ENCODE measurements around the gene VMP1. TPM values are rescaled to one million over a fixed set of nuclear protein-coding genes. Genes with fewer than 3 reads are reported as not detected.
A peak's percentile ranks its signal among the peaks of the same experiment; 100 is the strongest.

Gene VMP1
- total and polyA plus RNA-seq, 7 experiments from 2014 or later = 42.0 to 370 (median 80.8) TPM

GRCh38 chr17:59767176-59767575, 59.7 kb downstream of the VMP1 start:
- Histone ChIP-seq H3K4me3 (ENCODE audit: low read length) (no peak overlapping the region), H3K27ac (ENCODE audit: low read depth, low read length) (no peak overlapping the region), H3K9me3 (ENCODE audit: control insufficient read depth in 2 of 3, low read length in 3 of 3) (no peaks in the 10 kb centered on the region), H3K36me3 (ENCODE audit: control insufficient read depth in 2 of 3, insufficient read depth in 3 of 3, low read length in 3 of 3) (peaks cover 0 to 5% (median 0%) of the 10 kb centered on the region in 3 experiments), H3K27me3 (ENCODE audit: control insufficient read depth in 2 of 2, insufficient read depth in 2 of 2, low read length in 2 of 2) (no peaks in the 10 kb centered on the region), H3K4me1 (ENCODE audit: control insufficient read depth in 2 of 2, insufficient read depth in 2 of 2, low read length in 2 of 2) (no peaks in the 10 kb centered on the region)
- H3K4me1 Mint-ChIP-seq = peaks cover 0 to 37% (median 4%) of the 10 kb centered on the region in 7 donors
- intact Hi-C loops (cut with micrococcal nuclease) = no loop called here
- ChIA-PET POLR2A (no interaction called here), CTCF (no interaction called here)
- H3K36me3 Mint-ChIP-seq = peaks cover 3 to 28% (median 19%) of the 10 kb centered on the region in 5 donors
- H3K27ac Mint-ChIP-seq = no peak overlapping the region
- H3K27me3 Mint-ChIP-seq = no peaks in the 10 kb centered on the region
- no peak overlapping the region for H3K4me3 Mint-ChIP-seq
- DNase-seq = no peak
- H3K9me3 Mint-ChIP-seq = peaks cover 0 to 5% (median 0%) of the 10 kb centered on the region in 11 donors
- no peak for ATAC-seq

DNA sequence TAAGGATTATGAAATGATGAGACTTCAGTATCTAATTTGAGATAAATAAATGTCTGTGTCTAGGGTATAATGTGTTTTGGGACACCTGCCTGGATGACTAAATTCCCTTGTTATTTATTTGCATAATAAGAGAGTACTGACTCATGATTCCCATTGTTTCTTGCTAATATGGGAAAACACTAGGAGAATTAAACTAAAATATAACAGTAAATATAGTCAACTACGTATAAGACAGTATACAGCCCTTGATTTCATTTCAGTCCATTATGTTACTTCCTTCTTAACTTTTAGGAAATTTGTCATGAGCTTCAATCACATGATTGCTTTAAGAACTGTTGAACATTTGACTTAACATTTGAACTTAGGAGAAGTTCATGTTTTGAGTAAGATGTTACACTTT, 62.4 kb downstream of the VMP1 start:
- peaks cover 0 to 20% (median 0%) of the 10 kb centered on the region in 3 experiments for H3K36me3 ChIP-seq (ENCODE audit: control insufficient read depth in 2 of 3, insufficient read depth in 3 of 3, low read length in 3 of 3)
- H3K4me1 Mint-ChIP-seq = peaks cover 0 to 28% (median 0%) of the 10 kb centered on the region in 7 donors
- H3K27me3 ChIP-seq (ENCODE audit: control insufficient read depth in 2 of 2, insufficient read depth in 2 of 2, low read length in 2 of 2) = no peaks in the 10 kb centered on the region
- CTCF ChIA-PET = no interaction called here
- intact Hi-C loops (cut with micrococcal nuclease) = no loop called here
- H3K4me3 ChIP-seq (ENCODE audit: low read length) = no peak overlapping the region
- H3K27me3 Mint-ChIP-seq = no peaks in the 10 kb centered on the region
- H3K27ac ChIP-seq (ENCODE audit: low read depth, low read length) = no peak overlapping the region
- ATAC-seq (no peak), DNase-seq (no peak)
- H3K4me3 Mint-ChIP-seq = peak overlapping the region in 1 of 10 donors; percentile 33
- H3K4me1 ChIP-seq (ENCODE audit: control insufficient read depth in 2 of 2, insufficient read depth in 2 of 2, low read length in 2 of 2) = no peaks in the 10 kb centered on the region
- peak overlapping the region in 1 of 9 donors; percentile 24 for H3K27ac Mint-ChIP-seq
- H3K36me3 Mint-ChIP-seq = peaks cover 3 to 30% (median 24%) of the 10 kb centered on the region in 5 donors
- POLR2A ChIA-PET = interaction anchor here (0.6 kb wide), 1 partner anchor 171 kb away, joined by 4 read pairs; no protein-coding TSS in a partner anchor
- peaks cover 0 to 5% (median 0%) of the 10 kb centered on the region in 11 donors for H3K9me3 Mint-ChIP-seq
- H3K9me3 ChIP-seq (ENCODE audit: control insufficient read depth in 2 of 3, low read length in 3 of 3) = no peaks in the 10 kb centered on the region

DNA sequence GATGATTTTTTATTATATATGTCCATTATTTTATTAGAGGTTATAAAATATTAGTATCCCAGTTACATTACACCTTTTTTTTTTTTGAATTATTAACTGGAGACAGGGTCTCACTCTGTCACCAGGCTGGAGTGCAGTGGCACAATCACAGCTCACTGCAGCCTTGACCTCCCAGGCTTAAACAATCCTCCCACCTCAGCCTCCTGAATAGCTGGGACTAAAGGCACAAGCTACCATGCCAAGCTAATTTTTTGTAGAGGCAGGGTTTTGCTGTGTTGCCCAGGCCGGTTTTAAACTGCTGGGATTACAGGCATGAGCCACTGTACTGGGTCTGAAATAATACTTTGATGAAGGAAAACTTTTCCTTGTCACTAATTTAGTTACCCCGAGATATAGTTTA, 63.6 kb downstream of the VMP1 start:
- Histone ChIP-seq H3K27me3 (ENCODE audit: control insufficient read depth in 2 of 2, insufficient read depth in 2 of 2, low read length in 2 of 2) (no peaks in the 10 kb centered on the region), H3K27ac (ENCODE audit: low read depth, low read length) (no peak overlapping the region), H3K4me1 (ENCODE audit: control insufficient read depth in 2 of 2, insufficient read depth in 2 of 2, low read length in 2 of 2) (no peaks in the 10 kb centered on the region), H3K36me3 (ENCODE audit: control insufficient read depth in 2 of 3, insufficient read depth in 3 of 3, low read length in 3 of 3) (peaks cover 0 to 27% (median 0%) of the 10 kb centered on the region in 3 experiments), H3K4me3 (ENCODE audit: low read length) (no peak overlapping the region), H3K9me3 (ENCODE audit: control insufficient read depth in 2 of 3, low read length in 3 of 3) (no peaks in the 10 kb centered on the region)
- peak overlapping the region in 1 of 9 donors; percentile 6 for H3K27ac Mint-ChIP-seq
- H3K36me3 Mint-ChIP-seq = peaks cover 0 to 27% (median 23%) of the 10 kb centered on the region in 5 donors
- CTCF ChIA-PET = interaction anchor here (0.8 kb wide), 1 partner anchor 18 kb away, joined by 4 read pairs; no protein-coding TSS in a partner anchor
- H3K4me3 Mint-ChIP-seq = no peak overlapping the region
- no peaks in the 10 kb centered on the region for H3K9me3 Mint-ChIP-seq
- POLR2A ChIA-PET = no interaction called here
- intact Hi-C loops (cut with micrococcal nuclease) = no loop called here
- no peak for ATAC-seq
- peaks cover 0 to 23% (median 0%) of the 10 kb centered on the region in 7 donors for H3K4me1 Mint-ChIP-seq
- no peaks in the 10 kb centered on the region for H3K27me3 Mint-ChIP-seq
- DNase-seq = no peak

- DNase-seq = no peak
- peak overlapping the region in 3 of 9 donors; percentile 10 to 51 (median 36) for H3K27ac Mint-ChIP-seq
- Histone ChIP-seq H3K4me1 (ENCODE audit: control insufficient read depth in 2 of 2, insufficient read depth in 2 of 2, low read length in 2 of 2) (no peaks in the 10 kb centered on the region), H3K4me3 (ENCODE audit: low read length) (no peak overlapping the region), H3K9me3 (ENCODE audit: control insufficient read depth in 2 of 3, low read length in 3 of 3) (no peaks in the 10 kb centered on the region), H3K27ac (ENCODE audit: low read depth, low read length) (no peak overlapping the region), H3K27me3 (ENCODE audit: control insufficient read depth in 2 of 2, insufficient read depth in 2 of 2, low read length in 2 of 2) (no peaks in the 10 kb centered on the region), H3K36me3 (ENCODE audit: control insufficient read depth in 2 of 3, insufficient read depth in 3 of 3, low read length in 3 of 3) (peaks cover 0 to 39% (median 0%) of the 10 kb centered on the region in 3 experiments)
- intact Hi-C loops (cut with micrococcal nuclease) = no loop called here
- peaks cover 0 to 8% (median 4%) of the 10 kb centered on the region in 11 donors for H3K9me3 Mint-ChIP-seq
- ATAC-seq = no peak
- H3K27me3 Mint-ChIP-seq = no peaks in the 10 kb centered on the region
- H3K4me3 Mint-ChIP-seq = no peak overlapping the region
- H3K36me3 Mint-ChIP-seq = peaks cover 10 to 44% (median 34%) of the 10 kb centered on the region in 5 donors
- CTCF ChIA-PET = no interaction called here
- POLR2A ChIA-PET = no interaction called here
- peaks cover 0 to 36% (median 10%) of the 10 kb centered on the region in 7 donors for H3K4me1 Mint-ChIP-seq
Measured at GRCh38 chr17:59775786-59776350, 68.4 kb downstream of the VMP1 start.

GRCh38 chr17:59776577-59776976, 69.1 kb downstream of the VMP1 start:
- no peak for DNase-seq
- Mint-ChIP-seq H3K4me1 (peaks cover 0 to 38% (median 10%) of the 10 kb centered on the region in 7 donors), H3K27ac (peak overlapping the region in 5 of 9 donors; percentile 23 to 80 (median 58)), H3K9me3 (peaks cover 0 to 8% (median 4%) of the 10 kb centered on the region in 11 donors), H3K27me3 (no peaks in the 10 kb centered on the region), H3K4me3 (no peak overlapping the region), H3K36me3 (peaks cover 10 to 44% (median 34%) of the 10 kb centered on the region in 5 donors)
- H3K36me3 ChIP-seq (ENCODE audit: control insufficient read depth in 2 of 3, insufficient read depth in 3 of 3, low read length in 3 of 3) = peaks cover 0 to 39% (median 0%) of the 10 kb centered on the region in 3 experiments
- ChIA-PET CTCF (no interaction called here), POLR2A (interaction anchor here (0.6 kb wide), 1 partner anchor 56 kb away, joined by 4 read pairs; no protein-coding TSS in a partner anchor)
- H3K4me3 ChIP-seq (ENCODE audit: low read length) = no peak overlapping the region
- H3K4me1 ChIP-seq (ENCODE audit: control insufficient read depth in 2 of 2, insufficient read depth in 2 of 2, low read length in 2 of 2) = no peaks in the 10 kb centered on the region
- intact Hi-C loops (cut with micrococcal nuclease) = no loop called here
- H3K9me3 ChIP-seq (ENCODE audit: control insufficient read depth in 2 of 3, low read length in 3 of 3) = no peaks in the 10 kb centered on the region
- H3K27ac ChIP-seq (ENCODE audit: low read depth, low read length) = no peak overlapping the region
- no peaks in the 10 kb centered on the region for H3K27me3 ChIP-seq (ENCODE audit: control insufficient read depth in 2 of 2, insufficient read depth in 2 of 2, low read length in 2 of 2)
- ATAC-seq = no peak

DNA sequence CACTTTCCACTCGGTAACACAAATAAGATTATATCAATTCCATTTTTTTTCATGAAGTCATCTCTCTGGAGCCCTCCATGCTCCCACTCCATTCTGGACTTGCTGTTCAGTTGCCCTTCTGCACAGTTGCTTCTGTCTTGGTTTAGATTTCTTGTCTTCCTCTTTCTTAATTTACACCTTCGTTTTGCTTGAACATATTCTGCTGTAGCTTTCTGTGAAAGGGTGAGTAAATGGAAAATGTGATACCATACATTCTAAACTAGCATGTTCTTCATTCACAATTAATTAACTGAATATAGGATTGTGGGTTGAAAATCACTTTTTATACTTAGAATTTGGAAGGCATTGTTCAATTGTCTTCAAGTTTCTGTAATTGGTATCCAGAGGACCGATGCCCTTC, 69.6 kb downstream of the VMP1 start:
- H3K4me3 Mint-ChIP-seq = no peak overlapping the region
- no peak for ATAC-seq

More for the DNA sequence above, 69.6 kb downstream of the VMP1 start:
- intact Hi-C loops (cut with micrococcal nuclease) = no loop called here
- peaks cover 0 to 38% (median 10%) of the 10 kb centered on the region in 7 donors for H3K4me1 Mint-ChIP-seq
- no peak overlapping the region for H3K27ac ChIP-seq (ENCODE audit: low read depth, low read length)
- H3K27me3 Mint-ChIP-seq = no peaks in the 10 kb centered on the region
- no peaks in the 10 kb centered on the region for H3K27me3 ChIP-seq (ENCODE audit: control insufficient read depth in 2 of 2, insufficient read depth in 2 of 2, low read length in 2 of 2)
- peaks cover 0 to 8% (median 4%) of the 10 kb centered on the region in 11 donors for H3K9me3 Mint-ChIP-seq
- no peak for DNase-seq
- CTCF ChIA-PET = no interaction called here
- peaks cover 10 to 44% (median 34%) of the 10 kb centered on the region in 5 donors for H3K36me3 Mint-ChIP-seq
- no peaks in the 10 kb centered on the region for H3K4me1 ChIP-seq (ENCODE audit: control insufficient read depth in 2 of 2, insufficient read depth in 2 of 2, low read length in 2 of 2)
- no peaks in the 10 kb centered on the region for H3K9me3 ChIP-seq (ENCODE audit: control insufficient read depth in 2 of 3, low read length in 3 of 3)
- POLR2A ChIA-PET = interaction anchor here (0.6 kb wide), 1 partner anchor 55 kb away, joined by 4 read pairs; no protein-coding TSS in a partner anchor
- H3K27ac Mint-ChIP-seq = peak overlapping the region in 6 of 9 donors; percentile 23 to 80 (median 54)
- H3K4me3 ChIP-seq (ENCODE audit: low read length) = no peak overlapping the region
- peaks cover 0 to 39% (median 0%) of the 10 kb centered on the region in 3 experiments for H3K36me3 ChIP-seq (ENCODE audit: control insufficient read depth in 2 of 3, insufficient read depth in 3 of 3, low read length in 3 of 3)
